ENCODE results near the gene SYT13. TPM values are rescaled to one million over a fixed set of nuclear protein-coding genes. Genes with fewer than 3 reads are reported as not detected.
A peak's percentile ranks its signal among the peaks of the same experiment; 100 is the strongest.
"Not testable (repeated sequence)": the region's sequence is repeated elsewhere in the genome, so short reads cannot be mapped to it uniquely, and the experiment has no call there.

SYT13 gene
- total RNA-seq, 2 donors from 2014 or later: not detected

- peak; percentile 82 to 83 for ATAC-seq
- H3K27ac Mint-ChIP-seq: no peak overlapping the region
- H3K9me3 Mint-ChIP-seq: no peaks in the 10 kb centered on the region
- no peaks in the 10 kb centered on the region for H3K36me3 Mint-ChIP-seq
- DNase-seq (ENCODE audit: low spot score in 2 of 2): no peak
Observed at GRCh38 chr11:45319077-45319476, 32.9 kb upstream of the SYT13 start.

- ATAC-seq (no peak), DNase-seq (ENCODE audit: low spot score in 2 of 2) (no peak)
- H3K9me3 Mint-ChIP-seq: no peaks in the 10 kb centered on the region
- no peak overlapping the region for H3K27ac Mint-ChIP-seq
- no peaks in the 10 kb centered on the region for H3K36me3 Mint-ChIP-seq
Observed at GRCh38 chr11:45318516-45318915, 32.4 kb upstream of the SYT13 start.

GRCh38 chr11:45316258-45316657, 30.1 kb upstream of the SYT13 start:
- ATAC-seq (no peak), DNase-seq (ENCODE audit: low spot score in 2 of 2) (no peak)
- H3K9me3 Mint-ChIP-seq: no peaks in the 10 kb centered on the region
- H3K36me3 Mint-ChIP-seq: no peaks in the 10 kb centered on the region
- no peak overlapping the region for H3K27ac Mint-ChIP-seq

GRCh38 chr11:45314900-45315299, 28.8 kb upstream of the SYT13 start:
- H3K36me3 Mint-ChIP-seq: no peaks in the 10 kb centered on the region
- DNase-seq (ENCODE audit: low spot score in 2 of 2) (no peak), ATAC-seq (no peak)
- H3K27ac Mint-ChIP-seq: no peak overlapping the region
- H3K9me3 Mint-ChIP-seq: no peaks in the 10 kb centered on the region

- no peaks in the 10 kb centered on the region for H3K36me3 Mint-ChIP-seq
- no peak overlapping the region for H3K27ac Mint-ChIP-seq
- no peak for DNase-seq (ENCODE audit: low spot score in 2 of 2)
- no peak for ATAC-seq
- no peaks in the 10 kb centered on the region for H3K9me3 Mint-ChIP-seq
Observed at GRCh38 chr11:45313171-45313865, 27.2 kb upstream of the SYT13 start.

GRCh38 chr11:45305874-45306623, 19.9 kb upstream of the SYT13 start:
- Mint-ChIP-seq H3K27ac (no peak overlapping the region), H3K9me3 (no peaks in the 10 kb centered on the region), H3K36me3 (no peaks in the 10 kb centered on the region)
- ATAC-seq (no peak), DNase-seq (ENCODE audit: low spot score in 2 of 2) (no peak)

- Mint-ChIP-seq H3K9me3 (no peaks in the 10 kb centered on the region), H3K36me3 (no peaks in the 10 kb centered on the region), H3K27ac (peak overlapping the region in 1 of 2 donors; percentile 46)
- ATAC-seq (no peak), DNase-seq (ENCODE audit: low spot score in 2 of 2) (no peak)
Observed at GRCh38 chr11:45304992-45305335, 18.8 kb upstream of the SYT13 start.

- DNase-seq (ENCODE audit: low spot score in 2 of 2) (no peak), ATAC-seq (peak in 1 of 2 donors; percentile 58)
- Mint-ChIP-seq H3K27ac (peak overlapping the region in 1 of 2 donors; percentile 46), H3K36me3 (no peaks in the 10 kb centered on the region), H3K9me3 (no peaks in the 10 kb centered on the region)
Observed at GRCh38 chr11:45304111-45304991, 18.2 kb upstream of the SYT13 start.

GRCh38 chr11:45303316-45303715, 17.2 kb upstream of the SYT13 start:
- Mint-ChIP-seq H3K36me3 (no peaks in the 10 kb centered on the region), H3K9me3 (no peaks in the 10 kb centered on the region), H3K27ac (no peak overlapping the region)
- DNase-seq (ENCODE audit: low spot score in 2 of 2): no peak
- ATAC-seq: no peak

- DNase-seq (ENCODE audit: low spot score in 2 of 2): no peak
- peak overlapping the region in 1 of 2 donors; percentile 86 for H3K27ac Mint-ChIP-seq
- H3K36me3 Mint-ChIP-seq: no peaks in the 10 kb centered on the region
- no peak for ATAC-seq
- no peaks in the 10 kb centered on the region for H3K9me3 Mint-ChIP-seq
Observed at GRCh38 chr11:45301537-45302246, 15.6 kb upstream of the SYT13 start.

GRCh38 chr11:45300715-45301114, 14.6 kb upstream of the SYT13 start:
- no peaks in the 10 kb centered on the region for H3K36me3 Mint-ChIP-seq
- no peak for DNase-seq (ENCODE audit: low spot score in 2 of 2)
- ATAC-seq: no peak
- no peak overlapping the region for H3K27ac Mint-ChIP-seq
- no peaks in the 10 kb centered on the region for H3K9me3 Mint-ChIP-seq

- Mint-ChIP-seq H3K9me3 (no peaks in the 10 kb centered on the region), H3K36me3 (no peaks in the 10 kb centered on the region), H3K27ac (no peak overlapping the region)
- no peak for ATAC-seq
- DNase-seq (ENCODE audit: low spot score in 2 of 2): no peak
Observed at GRCh38 chr11:45298718-45299117, 12.6 kb upstream of the SYT13 start.

GRCh38 chr11:45296075-45296474, 9.9 kb upstream of the SYT13 start:
- Mint-ChIP-seq H3K36me3 (no peaks in the 10 kb centered on the region), H3K9me3 (no peaks in the 10 kb centered on the region), H3K27ac (no peak overlapping the region)
- no peak for DNase-seq (ENCODE audit: low spot score in 2 of 2)
- ATAC-seq: no peak

- ATAC-seq: no peak
- Mint-ChIP-seq H3K27ac (no peak overlapping the region), H3K36me3 (no peaks in the 10 kb centered on the region), H3K9me3 (no peaks in the 10 kb centered on the region)
- DNase-seq (ENCODE audit: low spot score in 2 of 2): no peak
Observed at GRCh38 chr11:45294499-45294898, 8.4 kb upstream of the SYT13 start.

- H3K36me3 Mint-ChIP-seq, H3K27ac Mint-ChIP-seq, H3K9me3 Mint-ChIP-seq: not testable (repeated sequence)
- DNase-seq (ENCODE audit: low spot score in 2 of 2) (peak in 1 of 2 donors; percentile 56), ATAC-seq (peak; percentile 69 to 82)
Observed at GRCh38 chr11:45293566-45294192, 7.5 kb upstream of the SYT13 start.

GRCh38 chr11:45290586-45290985, 4.4 kb upstream of the SYT13 start:
- H3K27ac Mint-ChIP-seq: no peak overlapping the region

More at GRCh38 chr11:45290586-45290985, 4.4 kb upstream of the SYT13 start:
- no peak for DNase-seq (ENCODE audit: low spot score in 2 of 2)
- H3K9me3 Mint-ChIP-seq: no peaks in the 10 kb centered on the region
- no peak for ATAC-seq
- no peaks in the 10 kb centered on the region for H3K36me3 Mint-ChIP-seq
